Smooth muscle cell (in vitro differentiated cells): ENCODE measurements around the gene TMEM129. TPM values are rescaled to one million over a fixed set of nuclear protein-coding genes. Genes with fewer than 3 reads are reported as not detected.

ENCODE experiments used
- DNase-seq: peaks from one replicate; lab custom pipeline; 2025; ENCODE audit not compliant: unreplicated experiment; lab: John Stamatoyannopoulos, UW
- H2AFZ ChIP-seq: fragments of 200-600 bp; sonication (generic); 2 replicates; pipeline ENCODE4 v1.6.0; 2016; ENCODE audit warnings: antibody characterized with exemption, low read depth, mild to moderate bottlenecking
- H3F3A ChIP-seq: fragments of 200-600 bp; sonication (generic); 2 replicates; pipeline ENCODE4 v1.6.0; 2017; ENCODE audit warnings: antibody characterized with exemption, low read depth
- H3K27ac ChIP-seq: fragments of 200-600 bp; sonication (generic); 2 replicates; pipeline ENCODE4 v1.5.1; 2016; ENCODE audit warnings: low read depth, mild to moderate bottlenecking
- H3K27me3 ChIP-seq: fragments of 200-600 bp; sonication (generic); 2 replicates; pipeline ENCODE4 v1.6.1; 2016; ENCODE audit warnings: low read depth, mild to moderate bottlenecking
- H3K36me3 ChIP-seq: fragments of 200-600 bp; sonication (generic); 2 replicates; pipeline ENCODE4 v1.5.1; 2016; ENCODE audit warnings: low read depth
- H3K4me1 ChIP-seq: fragments of 200-600 bp; sonication (generic); 2 replicates; pipeline ENCODE4 v1.5.1; 2016; ENCODE audit warnings: low read depth
- H3K4me2 ChIP-seq: fragments of 200-600 bp; sonication (generic); 2 replicates; pipeline ENCODE4 v1.6.0; 2016; ENCODE audit warnings: mild to moderate bottlenecking
- H3K4me3 ChIP-seq: fragments of 200-600 bp; sonication (generic); 2 replicates; pipeline ENCODE4 v1.5.1; 2016; ENCODE audit warnings: mild to moderate bottlenecking
- H3K79me2 ChIP-seq: fragments of 200-600 bp; sonication (generic); 2 replicates; pipeline ENCODE4 v1.6.0; 2016; ENCODE audit warnings: low read depth, mild to moderate bottlenecking
- H3K9ac ChIP-seq: fragments of 200-600 bp; sonication (generic); 2 replicates; pipeline ENCODE4 v1.6.0; 2016; ENCODE audit warnings: low read depth
- H3K9me3 ChIP-seq: fragments of 200-600 bp; sonication (generic); replicated peaks from 2 replicates; pipeline ENCODE4 v1.5.1; 2016; ENCODE audit warnings: low read depth
- H4K20me1 ChIP-seq: fragments of 200-600 bp; sonication (generic); 2 replicates; pipeline ENCODE4 v1.6.0; 2016; ENCODE audit warnings: low read depth
- CTCF ChIP-seq: fragments of 200-600 bp; sonication (generic); IDR thresholded peaks from 2 replicates; pipeline ENCODE4 v1.5.1; 2017; ENCODE audit warnings: borderline replicate concordance, mild to moderate bottlenecking, antibody characterized with exemption; ENCODE audit not compliant: insufficient read depth, poor library complexity, severe bottlenecking
- WGBS: methylation state at CpG from one replicate; pipeline ENCODE4 v1.1.7; 2016; ENCODE audit warnings: low lambda C conversion rate; 5-methylcytosine and 5-hydroxymethylcytosine counted together
- polyA plus RNA-seq: library from polyadenylated mRNA; unstranded; fragments of >200 nt; fragmentation: Nextera tagmentation; extraction: Ambion mirVana; gene quantifications from 2 replicates; pipeline ENCODE4 v1.2.1, GENCODE V29; 2016
- total RNA-seq: library from RNA; depleted of rRNA; stranded (reverse); fragments of >200 nt; gene quantifications from 2 replicates; pipeline ENCODE4 v1.2.3, GENCODE V29; 2014

Gene TMEM129
- total and polyA plus RNA-seq, 2 experiments from 2014 or later: 30.4 to 50.5 TPM

GRCh38 chr4:1767061-1767769 is 46.1 kb upstream of the TMEM129 start:
- H3K4me1 ChIP-seq: peaks cover 60% of the 10 kb centered on the region
- H2AFZ ChIP-seq: no peak overlapping the region
- no peaks in the 10 kb centered on the region for H3K9me3 ChIP-seq
- H3K4me3 ChIP-seq: peak overlapping the region; percentile 51
- H4K20me1 ChIP-seq: no peaks in the 10 kb centered on the region
- DNase-seq: no peak
- no peaks in the 10 kb centered on the region for H3K79me2 ChIP-seq
- H3K27ac ChIP-seq: no peak overlapping the region
- H3F3A ChIP-seq: no peaks in the 10 kb centered on the region
- 3% methylated on average over 7 of the region's 84 CpGs for WGBS
- no peak for TF ChIP-seq CTCF
- H3K9ac ChIP-seq: no peak overlapping the region
- H3K36me3 ChIP-seq: no peaks in the 10 kb centered on the region
- H3K27me3 ChIP-seq: no peaks in the 10 kb centered on the region
- peak overlapping the region; percentile 86 for H3K4me2 ChIP-seq

- no peak for TF ChIP-seq CTCF
- Histone ChIP-seq H2AFZ (no peak overlapping the region), H3K27me3 (no peaks in the 10 kb centered on the region), H3F3A (no peaks in the 10 kb centered on the region), H3K9ac (no peak overlapping the region), H3K4me3 (peak overlapping the region; percentile 51), H3K4me1 (peaks cover 53% of the 10 kb centered on the region), H3K9me3 (no peaks in the 10 kb centered on the region), H4K20me1 (no peaks in the 10 kb centered on the region), H3K36me3 (no peaks in the 10 kb centered on the region), H3K79me2 (no peaks in the 10 kb centered on the region), H3K4me2 (peak overlapping the region; percentile 86), H3K27ac (no peak overlapping the region)
- WGBS: 25% methylated on average over 37 of the region's 41 CpGs
- no peak for DNase-seq
Measured at GRCh38 chr4:1766106-1767060, 45.3 kb upstream of the TMEM129 start.

GRCh38 chr4:1765409-1766072 is 44.4 kb upstream of the TMEM129 start:
- no peak for TF ChIP-seq CTCF
- 90% methylated on average over 6 of the region's 10 CpGs for WGBS

More at GRCh38 chr4:1765409-1766072, 44.4 kb upstream of the TMEM129 start:
- Histone ChIP-seq H3K27me3 (no peaks in the 10 kb centered on the region), H3K4me3 (no peak overlapping the region), H4K20me1 (no peaks in the 10 kb centered on the region), H3K36me3 (no peaks in the 10 kb centered on the region), H3K9me3 (no peaks in the 10 kb centered on the region), H3K4me1 (peaks cover 50% of the 10 kb centered on the region), H3K27ac (no peak overlapping the region), H3K79me2 (no peaks in the 10 kb centered on the region), H3K4me2 (no peak overlapping the region), H3K9ac (no peak overlapping the region), H3F3A (no peaks in the 10 kb centered on the region), H2AFZ (no peak overlapping the region)
- DNase-seq: no peak
